IPS-20b (cell line): Measurements from ENCODE around the gene DNAH5.

Experiments used
- H3K27ac ChIP-seq: one replicate; pipeline ENCODE4 v1.5.1; 2013; ENCODE audit warnings: low read length
- H3K27me3 ChIP-seq: 2 replicates; pipeline ENCODE4 v1.6.1; 2013; ENCODE audit warnings: mild to moderate bottlenecking, low read length, inconsistent platforms; ENCODE audit not compliant: insufficient read depth
- H3K36me3 ChIP-seq: 2 replicates; pipeline ENCODE4 v1.6.1; 2013; ENCODE audit warnings: low read depth, mild to moderate bottlenecking, inconsistent platforms, low read length, moderate library complexity; ENCODE audit not compliant: insufficient read depth
- H3K4me1 ChIP-seq: 2 replicates; pipeline ENCODE4 v1.6.1; 2013; ENCODE audit warnings: mild to moderate bottlenecking, control low read depth, inconsistent platforms, low read length, moderate library complexity; ENCODE audit not compliant: insufficient read depth
- H3K4me3 ChIP-seq: 2 replicates; pipeline ENCODE4 v1.5.1; 2013; ENCODE audit warnings: mild to moderate bottlenecking, low read length, inconsistent platforms
- H3K9ac ChIP-seq: 2 replicates; pipeline ENCODE4 v1.6.1; 2013; ENCODE audit warnings: low read depth, mild to moderate bottlenecking, inconsistent platforms, low read length, moderate library complexity
- H3K9me3 ChIP-seq: 2 replicates; pipeline ENCODE4 v1.6.1; 2013; ENCODE audit warnings: mild to moderate bottlenecking, low read depth, low read length, inconsistent platforms; ENCODE audit not compliant: insufficient read depth

Gene DNAH5

DNA sequence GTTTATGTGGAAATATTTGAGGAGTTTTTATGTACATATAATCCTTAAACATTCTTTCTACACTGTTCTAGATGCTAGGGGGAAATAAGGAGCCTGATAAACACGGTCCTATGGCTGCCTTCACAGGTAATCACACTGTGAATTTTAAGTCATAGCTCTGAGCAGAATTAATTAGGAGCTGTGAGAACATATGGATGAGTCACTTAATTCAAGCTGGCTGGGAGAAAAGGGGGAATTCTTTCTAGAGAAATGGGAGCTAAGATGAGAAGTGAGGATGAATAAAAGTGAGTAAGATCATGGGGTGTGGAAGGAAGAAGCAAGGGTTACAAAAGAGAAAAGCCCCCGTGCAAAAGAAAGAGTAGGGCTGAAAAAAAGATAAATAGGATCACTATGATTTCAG is 290.8 kb downstream of the DNAH5 start:
- H3K27me3 ChIP-seq = no peaks in the 10 kb centered on the region

GRCh38 chr5:13649656-13650055 is 294.8 kb downstream of the DNAH5 start:
- H3K4me1 ChIP-seq = no peaks in the 10 kb centered on the region
- H3K27me3 ChIP-seq = no peaks in the 10 kb centered on the region; the same call in 1 of the 2 replicates
- H3K9ac ChIP-seq = no peak overlapping the region

More for the DNA sequence above, 290.8 kb downstream of the DNAH5 start:
- no peak overlapping the region for H3K4me3 ChIP-seq
- H3K9ac ChIP-seq = no peak overlapping the region
- H3K36me3 ChIP-seq = no peaks in the 10 kb centered on the region
- no peak overlapping the region for H3K27ac ChIP-seq
- H3K4me1 ChIP-seq = no peaks in the 10 kb centered on the region
- H3K9me3 ChIP-seq = no peaks in the 10 kb centered on the region

DNA sequence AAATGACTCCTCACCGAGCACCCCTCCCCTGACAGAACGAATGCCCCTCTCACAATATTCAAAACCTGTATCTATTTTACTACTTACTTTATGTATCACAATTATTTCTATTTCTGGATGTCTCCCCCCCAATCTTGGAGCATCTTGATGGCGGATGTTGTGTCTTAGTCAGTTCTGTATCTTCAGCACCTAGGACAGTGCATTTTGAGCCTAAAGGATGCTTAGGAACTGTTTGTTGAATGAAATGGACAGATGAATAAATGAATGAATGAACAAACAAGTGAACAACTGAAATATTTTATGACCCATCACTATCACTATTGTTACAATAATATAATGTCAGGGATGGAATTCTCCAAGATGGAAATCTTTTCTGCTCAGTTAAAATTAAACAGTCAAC is 295.7 kb downstream of the DNAH5 start:
- Histone ChIP-seq H3K36me3 (no peaks in the 10 kb centered on the region), H3K9ac (no peak overlapping the region), H3K27me3 (no peaks in the 10 kb centered on the region; the same call in 1 of the 2 replicates), H3K4me3 (no peak overlapping the region), H3K27ac (no peak overlapping the region), H3K4me1 (no peaks in the 10 kb centered on the region), H3K9me3 (no peaks in the 10 kb centered on the region)

More at GRCh38 chr5:13649656-13650055, 294.8 kb downstream of the DNAH5 start:
- Histone ChIP-seq H3K27ac (no peak overlapping the region), H3K36me3 (no peaks in the 10 kb centered on the region), H3K9me3 (no peaks in the 10 kb centered on the region), H3K4me3 (no peak overlapping the region)

- H3K36me3 ChIP-seq = no peaks in the 10 kb centered on the region
- H3K27me3 ChIP-seq = no peaks in the 10 kb centered on the region; the same call in 1 of the 2 replicates
- H3K4me3 ChIP-seq = no peak overlapping the region
- no peak overlapping the region for H3K9ac ChIP-seq
- H3K4me1 ChIP-seq = no peaks in the 10 kb centered on the region
- H3K9me3 ChIP-seq = no peaks in the 10 kb centered on the region
- no peak overlapping the region for H3K27ac ChIP-seq
Observed at GRCh38 chr5:13643734-13644133, 300.8 kb downstream of the DNAH5 start.

- no peaks in the 10 kb centered on the region for H3K9me3 ChIP-seq
- no peak overlapping the region for H3K27ac ChIP-seq
- no peak overlapping the region for H3K9ac ChIP-seq
- no peaks in the 10 kb centered on the region for H3K36me3 ChIP-seq
- no peaks in the 10 kb centered on the region; the same call in 1 of the 2 replicates for H3K27me3 ChIP-seq
- H3K4me1 ChIP-seq = no peaks in the 10 kb centered on the region
- H3K4me3 ChIP-seq = no peak overlapping the region
Observed at GRCh38 chr5:13643196-13643595, 301.3 kb downstream of the DNAH5 start.
